HFF-Myc (cell line): ENCODE data around the gene SEC24C.

Experiments
- DNase-seq: peaks from one replicate; pipeline ENCODE4 v3.0.0-alpha.2; 2011; ENCODE audit warnings: low read depth; ENCODE audit errors: extremely low read depth
- H3K4me3 ChIP-seq: replicated peaks from 2 replicates; pipeline ENCODE4 v1.5.1; 2011; ENCODE audit warnings: low read depth, mild to moderate bottlenecking, control low read depth, low read length
- TF ChIP-seq, protein P1 (sequence below): IDR thresholded peaks from 2 replicates; pipeline ENCODE4 v1.5.1; 2012; ENCODE audit warnings: mild to moderate bottlenecking, low read depth, low read length, control low read depth; ENCODE audit errors: missing control alignments

Gene SEC24C

DNA sequence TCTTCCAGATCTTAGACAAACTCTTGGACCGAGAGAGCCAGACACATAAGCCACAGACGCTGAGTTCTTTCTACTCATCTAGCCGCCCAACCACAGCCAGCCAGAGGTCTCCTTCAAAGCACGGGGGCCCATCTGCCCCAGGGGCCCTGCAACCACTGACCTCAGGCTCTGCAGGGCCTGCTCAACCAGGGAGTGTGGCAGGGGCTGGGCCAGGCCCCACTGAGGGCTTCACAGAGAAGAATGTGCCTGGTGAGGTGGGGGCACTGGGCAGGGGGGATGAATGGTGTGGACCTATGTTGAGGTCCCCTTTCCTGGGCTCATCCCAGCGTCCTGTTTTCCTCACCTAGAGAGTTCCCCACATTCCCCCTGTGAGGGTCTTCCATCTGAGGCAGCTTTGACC is 52.6 kb downstream of the SEC24C start:
- TF ChIP-seq, protein P1, sequence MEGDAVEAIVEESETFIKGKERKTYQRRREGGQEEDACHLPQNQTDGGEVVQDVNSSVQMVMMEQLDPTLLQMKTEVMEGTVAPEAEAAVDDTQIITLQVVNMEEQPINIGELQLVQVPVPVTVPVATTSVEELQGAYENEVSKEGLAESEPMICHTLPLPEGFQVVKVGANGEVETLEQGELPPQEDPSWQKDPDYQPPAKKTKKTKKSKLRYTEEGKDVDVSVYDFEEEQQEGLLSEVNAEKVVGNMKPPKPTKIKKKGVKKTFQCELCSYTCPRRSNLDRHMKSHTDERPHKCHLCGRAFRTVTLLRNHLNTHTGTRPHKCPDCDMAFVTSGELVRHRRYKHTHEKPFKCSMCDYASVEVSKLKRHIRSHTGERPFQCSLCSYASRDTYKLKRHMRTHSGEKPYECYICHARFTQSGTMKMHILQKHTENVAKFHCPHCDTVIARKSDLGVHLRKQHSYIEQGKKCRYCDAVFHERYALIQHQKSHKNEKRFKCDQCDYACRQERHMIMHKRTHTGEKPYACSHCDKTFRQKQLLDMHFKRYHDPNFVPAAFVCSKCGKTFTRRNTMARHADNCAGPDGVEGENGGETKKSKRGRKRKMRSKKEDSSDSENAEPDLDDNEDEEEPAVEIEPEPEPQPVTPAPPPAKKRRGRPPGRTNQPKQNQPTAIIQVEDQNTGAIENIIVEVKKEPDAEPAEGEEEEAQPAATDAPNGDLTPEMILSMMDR: no peak
- H3K4me3 ChIP-seq: no peak overlapping the region
- DNase-seq: no peak

DNA sequence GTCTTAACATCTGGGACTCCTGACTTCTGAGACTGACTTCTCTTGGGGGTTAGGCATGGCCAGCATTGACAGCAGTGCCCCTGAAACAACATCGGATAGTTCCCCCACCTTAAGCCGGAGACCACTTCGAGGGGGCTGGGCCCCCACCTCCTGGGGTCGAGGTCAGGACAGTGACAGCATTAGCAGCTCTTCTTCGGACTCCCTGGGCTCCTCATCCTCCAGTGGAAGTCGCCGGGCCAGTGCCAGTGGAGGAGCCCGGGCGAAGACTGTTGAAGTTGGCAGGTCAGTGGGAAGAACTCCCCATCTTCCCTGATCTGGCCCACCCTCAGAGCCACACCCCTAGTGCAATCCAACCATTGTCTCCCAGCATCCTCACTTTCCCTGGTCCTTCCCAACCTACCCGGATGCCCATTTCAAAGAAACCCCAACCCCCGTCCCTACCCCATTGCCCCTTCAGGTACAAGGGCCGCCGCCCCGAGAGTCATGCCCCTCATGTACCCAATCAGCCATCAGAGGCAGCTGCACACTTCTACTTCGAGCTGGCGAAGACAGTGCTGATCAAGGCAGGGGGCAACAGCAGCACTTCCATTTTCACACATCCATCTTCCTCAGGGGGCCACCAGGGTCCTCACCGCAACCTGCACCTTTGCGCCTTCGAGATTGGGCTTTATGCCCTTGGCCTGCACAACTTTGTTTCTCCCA is 53.3 kb downstream of the SEC24C start:
- no peak for DNase-seq
- H3K4me3 ChIP-seq: no peak overlapping the region
- TF ChIP-seq, protein P1: no peak

DNA sequence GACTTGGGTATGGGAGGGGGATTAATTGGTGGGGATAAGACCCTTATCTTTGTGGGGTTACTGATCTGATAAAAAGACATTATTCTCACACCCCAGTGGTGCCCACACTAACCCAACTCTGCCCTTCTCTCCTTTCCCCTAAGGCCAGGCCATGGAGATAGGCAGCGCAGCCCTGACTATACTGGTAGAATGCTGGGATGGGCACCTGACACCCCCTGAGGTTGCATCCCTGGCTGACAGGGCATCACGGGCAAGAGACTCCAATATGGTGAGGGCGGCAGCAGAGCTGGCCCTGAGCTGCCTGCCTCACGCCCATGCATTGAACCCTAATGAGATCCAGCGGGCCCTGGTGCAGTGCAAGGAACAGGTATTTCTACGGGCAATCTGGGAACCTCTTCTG is 53.9 kb downstream of the SEC24C start:
- no peak overlapping the region for H3K4me3 ChIP-seq
- DNase-seq: no peak
- TF ChIP-seq, protein P1: no peak

DNA sequence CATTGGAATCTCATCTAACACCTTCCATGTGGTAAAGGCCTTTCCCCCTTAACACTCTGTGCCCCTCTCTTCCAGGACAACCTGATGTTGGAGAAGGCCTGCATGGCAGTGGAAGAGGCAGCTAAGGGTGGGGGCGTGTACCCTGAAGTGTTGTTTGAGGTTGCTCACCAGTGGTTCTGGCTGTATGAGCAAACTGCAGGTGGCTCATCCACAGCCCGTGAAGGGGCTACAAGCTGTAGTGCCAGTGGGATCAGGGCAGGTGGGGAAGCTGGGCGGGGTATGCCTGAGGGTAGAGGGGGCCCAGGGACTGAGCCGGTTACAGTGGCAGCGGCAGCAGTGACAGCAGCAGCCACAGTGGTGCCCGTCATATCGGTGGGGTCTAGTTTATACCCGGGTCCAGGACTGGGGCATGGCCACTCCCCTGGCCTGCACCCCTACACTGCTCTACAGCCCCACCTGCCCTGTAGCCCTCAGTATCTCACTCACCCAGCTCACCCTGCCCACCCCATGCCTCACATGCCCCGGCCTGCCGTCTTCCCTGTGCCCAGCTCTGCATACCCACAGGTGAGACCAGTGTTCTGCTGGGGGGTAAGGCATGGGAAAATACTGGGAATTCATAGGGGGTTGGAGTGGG is 54.9 kb downstream of the SEC24C start:
- DNase-seq: no peak
- no peak overlapping the region for H3K4me3 ChIP-seq
- TF ChIP-seq, protein P1: no peak

DNA sequence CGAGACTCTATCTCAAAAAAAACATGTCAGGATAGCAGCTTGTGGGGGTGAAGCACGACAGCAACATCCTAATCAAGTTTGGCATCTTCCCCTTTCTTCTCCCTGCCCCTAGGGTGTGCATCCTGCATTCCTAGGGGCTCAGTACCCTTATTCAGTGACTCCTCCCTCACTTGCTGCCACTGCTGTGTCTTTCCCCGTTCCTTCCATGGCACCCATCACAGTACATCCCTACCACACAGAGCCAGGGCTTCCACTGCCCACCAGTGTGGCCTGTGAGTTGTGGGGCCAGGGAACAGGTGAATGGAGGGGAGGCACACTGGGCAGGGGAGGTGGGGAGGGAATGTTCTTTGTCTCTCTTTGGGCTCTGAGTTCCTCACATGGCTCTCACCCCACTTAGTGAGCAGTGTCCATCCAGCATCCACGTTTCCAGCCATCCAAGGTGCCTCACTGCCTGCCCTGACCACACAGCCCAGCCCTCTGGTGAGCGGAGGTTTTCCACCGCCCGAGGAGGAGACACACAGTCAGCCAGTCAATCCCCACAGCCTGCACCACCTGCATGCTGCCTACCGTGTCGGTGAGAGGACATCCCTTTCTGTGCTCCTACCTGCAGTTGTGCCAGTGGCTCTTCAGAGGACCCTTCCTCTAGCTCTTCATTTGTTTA is 55.9 kb downstream of the SEC24C start:
- H3K4me3 ChIP-seq: no peak overlapping the region
- DNase-seq: no peak
- TF ChIP-seq, protein P1: no peak

DNA sequence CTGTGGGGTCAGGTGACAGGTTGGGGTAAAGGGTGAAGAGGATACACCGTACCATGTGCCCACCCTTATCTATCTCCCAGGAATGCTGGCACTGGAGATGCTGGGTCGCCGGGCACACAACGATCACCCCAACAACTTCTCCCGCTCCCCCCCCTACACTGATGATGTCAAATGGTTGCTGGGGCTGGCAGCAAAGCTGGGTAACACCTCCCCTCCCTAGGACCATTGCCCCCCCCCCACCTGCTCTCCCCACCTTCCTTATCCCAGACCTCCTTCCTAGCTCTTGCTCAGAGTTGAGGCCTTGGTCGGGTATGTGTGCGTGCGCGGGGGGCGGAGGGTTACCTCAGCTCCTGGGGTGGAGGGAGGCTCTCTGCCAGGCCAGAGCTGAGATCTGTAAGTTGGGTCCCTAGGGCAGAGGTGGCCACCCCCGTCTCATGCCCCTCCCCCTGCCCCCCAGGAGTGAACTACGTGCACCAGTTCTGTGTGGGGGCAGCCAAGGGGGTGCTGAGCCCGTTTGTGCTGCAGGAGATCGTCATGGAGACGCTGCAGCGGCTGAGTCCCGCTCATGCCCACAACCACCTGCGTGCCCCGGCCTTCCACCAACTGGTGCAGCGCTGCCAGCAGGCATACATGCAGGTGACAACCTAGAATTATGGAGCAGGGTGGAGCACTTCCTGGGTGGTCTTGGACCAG is 56.5 kb downstream of the SEC24C start:
- DNase-seq: no peak
- TF ChIP-seq, protein P1: no peak
- H3K4me3 ChIP-seq: no peak overlapping the region
